GM10847 (cell line): ENCODE results near the gene LMAN1.

ENCODE experiments used
- POLR2A ChIP-seq: IDR thresholded peaks from 2 replicates; pipeline ENCODE4 v1.6.1; 2011; ENCODE audit not compliant: insufficient read length; ENCODE audit errors: extremely low read depth

Gene LMAN1

DNA sequence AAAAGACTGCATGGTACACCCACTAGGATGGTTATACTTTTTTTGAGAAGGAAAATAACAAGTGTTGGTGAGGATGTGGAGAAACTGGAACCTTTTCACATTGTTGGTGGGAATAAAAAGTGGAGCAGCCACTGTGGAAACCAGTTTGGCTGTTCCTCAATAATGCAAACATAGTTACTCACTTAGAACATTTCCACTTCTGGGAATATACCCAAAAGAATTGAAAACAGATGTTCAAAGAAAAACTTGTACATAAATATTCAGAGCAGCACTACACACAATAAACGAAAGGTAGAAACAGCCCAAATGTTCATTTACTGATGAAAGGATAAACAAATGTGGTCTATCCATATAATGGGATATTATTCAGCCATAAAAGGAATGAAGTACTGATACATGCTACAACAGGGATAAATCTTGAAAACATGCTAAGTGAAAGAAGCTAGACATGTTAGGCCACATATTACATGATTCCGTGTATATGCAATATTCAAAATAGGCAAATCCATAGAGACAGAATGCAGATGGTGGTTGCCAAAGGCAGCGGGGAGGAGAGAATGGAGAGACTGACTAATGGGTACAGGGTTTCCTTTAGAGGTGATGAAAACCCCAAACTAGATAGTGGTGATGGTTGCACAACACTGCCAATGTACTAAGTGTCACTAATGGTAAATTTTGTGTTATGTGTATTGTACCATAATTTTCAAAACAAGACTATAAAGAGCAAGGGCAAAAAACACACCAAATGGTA, 20.9 kb upstream of the LMAN1 start:
- no peak for TF ChIP-seq POLR2A

DNA sequence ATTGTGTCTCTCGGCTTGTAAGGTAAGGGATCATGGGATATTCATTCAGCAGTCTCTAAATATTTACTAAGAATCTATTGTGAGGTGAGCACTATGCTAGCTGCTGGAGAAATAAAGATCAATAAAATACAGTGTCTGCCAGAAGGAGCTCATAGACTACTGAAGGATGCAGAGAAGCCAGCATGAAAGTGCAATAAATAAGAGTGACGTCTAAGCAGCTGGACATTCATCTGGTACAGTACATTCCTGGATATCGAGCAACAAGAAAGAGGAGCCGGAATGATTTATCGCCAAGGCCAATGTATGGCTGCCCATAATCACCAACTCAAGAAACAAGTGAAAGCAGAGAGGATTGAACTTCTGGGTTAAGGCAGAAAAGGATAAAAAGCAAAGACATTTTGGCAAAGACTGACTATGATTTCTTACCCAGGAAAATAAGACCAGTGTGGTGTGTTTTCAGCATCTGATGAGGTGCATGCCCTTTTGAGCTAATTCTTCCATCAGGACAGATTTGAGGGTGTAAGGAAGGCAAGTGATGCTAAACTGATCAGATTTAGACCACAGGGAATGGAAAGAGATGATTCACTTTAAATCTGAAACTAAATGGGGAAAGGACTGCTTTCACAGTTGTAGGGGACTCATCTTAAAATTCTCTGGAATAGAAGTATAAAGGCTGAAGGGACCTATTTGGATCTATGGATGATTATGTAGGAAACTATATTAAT, 18.7 kb upstream of the LMAN1 start:
- TF ChIP-seq POLR2A, result no peak

DNA sequence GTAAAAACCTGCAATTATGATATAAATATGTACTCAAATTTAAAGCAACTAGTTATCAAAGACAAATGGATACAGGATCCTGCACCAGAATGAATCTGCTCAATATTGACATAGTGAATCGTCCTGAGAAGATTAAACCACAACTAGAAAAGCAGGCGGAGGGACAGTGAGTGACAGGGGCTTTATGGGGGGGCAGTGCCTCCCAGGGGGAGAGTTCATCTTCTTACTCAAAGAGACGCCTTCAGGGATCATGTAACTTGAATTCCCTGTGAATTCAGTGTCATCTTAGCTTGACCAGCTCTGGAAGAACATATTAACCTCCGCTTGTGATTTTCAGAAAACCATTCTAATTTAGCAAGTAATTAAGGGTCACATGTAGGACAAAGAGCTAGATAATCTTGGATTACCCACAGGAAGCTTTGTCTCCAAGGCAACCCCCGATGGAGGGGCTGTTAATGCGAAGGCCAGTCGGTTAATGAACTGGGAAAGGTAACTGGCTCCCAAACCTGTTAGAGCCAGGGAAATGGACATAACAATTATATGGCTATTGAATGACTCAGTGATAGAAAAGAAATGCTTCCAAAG, 17.4 kb upstream of the LMAN1 start:
- TF ChIP-seq POLR2A, result no peak

DNA sequence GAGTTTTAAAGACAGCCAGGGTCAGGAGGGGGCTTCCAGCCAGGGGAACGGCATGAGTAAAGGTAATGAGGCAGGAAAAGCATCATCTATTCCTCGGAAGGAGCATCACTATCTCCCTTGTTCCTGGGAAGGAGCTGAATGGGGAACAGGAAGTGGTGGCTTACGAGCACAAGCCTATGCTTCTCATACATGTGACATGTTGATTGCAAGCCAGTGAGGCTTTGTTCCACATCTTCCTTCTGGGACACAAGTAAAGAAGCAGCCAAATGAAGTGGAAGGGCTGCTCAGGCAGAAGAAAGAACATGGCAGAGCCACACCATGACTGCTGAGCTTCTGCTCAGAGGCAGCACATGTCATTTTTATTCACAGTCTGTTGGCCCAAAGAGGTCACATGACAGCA, 15.1 kb upstream of the LMAN1 start:
- no peak for TF ChIP-seq POLR2A

DNA sequence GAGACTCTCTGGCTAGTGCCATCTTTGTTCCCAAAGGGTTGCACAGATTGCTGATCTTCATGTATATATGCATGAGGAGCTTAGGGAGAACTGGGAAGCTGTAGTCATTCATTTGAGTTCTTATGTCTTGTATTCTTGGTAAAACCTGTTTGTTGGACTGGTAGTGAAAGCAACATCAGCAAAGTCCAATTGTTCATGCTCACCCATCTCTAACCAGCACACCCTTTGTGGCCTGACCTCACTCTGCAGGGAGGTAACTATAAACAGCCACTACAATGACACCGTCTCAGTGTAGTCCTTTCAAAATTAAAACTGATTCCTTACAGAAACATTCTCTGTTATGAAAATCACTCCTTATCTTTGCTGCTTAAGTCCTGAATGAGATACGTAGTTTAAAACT, 13.9 kb upstream of the LMAN1 start:
- TF ChIP-seq POLR2A, result no peak

DNA sequence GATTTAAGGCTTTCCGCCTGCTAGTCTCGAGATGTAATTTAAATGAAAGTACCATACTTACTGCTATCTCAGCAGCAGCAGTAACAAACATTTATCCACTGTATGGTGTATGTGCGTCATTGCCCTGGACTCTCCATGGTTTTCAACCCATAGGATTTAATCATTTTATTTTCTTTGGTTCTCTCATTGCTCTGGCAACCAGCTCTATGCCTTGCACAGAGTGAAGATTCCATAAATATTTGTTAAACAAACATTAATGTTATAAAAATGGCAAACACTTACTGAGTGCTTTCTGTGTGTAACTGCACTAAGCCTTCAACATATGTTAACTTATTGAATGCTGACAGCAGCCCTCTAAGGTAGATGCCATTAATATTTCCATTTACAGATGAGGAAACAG, 1.3 kb upstream of the LMAN1 start:
- TF ChIP-seq POLR2A, result no peak

DNA sequence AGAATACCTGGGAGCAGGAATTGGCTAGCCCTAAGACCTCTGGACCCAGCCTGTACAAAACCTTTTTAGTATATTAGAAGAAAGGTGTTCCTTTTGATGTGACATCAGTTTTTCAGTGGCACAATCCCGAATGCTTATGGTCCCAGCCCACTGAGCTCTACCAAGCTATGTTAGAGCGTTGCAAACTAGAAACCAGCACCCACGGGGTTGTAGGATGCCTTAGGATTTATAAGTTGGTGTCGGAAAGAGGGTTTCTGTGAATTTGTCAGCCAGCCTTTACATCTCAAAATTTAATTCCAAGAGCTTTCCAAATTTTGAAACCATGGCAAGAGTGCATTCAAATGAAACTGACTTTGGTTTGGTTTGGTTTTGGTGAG, 499 bp upstream of the LMAN1 start:
- no peak for TF ChIP-seq POLR2A

DNA sequence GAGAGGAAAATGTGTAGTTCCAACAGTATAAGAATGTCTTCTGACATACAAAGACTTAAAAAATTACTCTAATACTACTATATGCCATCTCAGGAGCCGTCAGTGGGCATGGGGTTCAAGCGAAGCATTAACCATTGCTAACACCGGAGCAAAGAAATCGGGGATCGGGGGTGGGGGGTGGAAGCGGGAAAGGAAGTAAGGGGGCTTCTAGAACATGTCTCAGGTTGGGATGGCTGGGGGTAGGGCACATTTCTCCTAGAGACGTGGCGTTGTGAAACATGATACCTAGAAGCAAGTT, 702 bp downstream of the LMAN1 start:
- no peak for TF ChIP-seq POLR2A

DNA sequence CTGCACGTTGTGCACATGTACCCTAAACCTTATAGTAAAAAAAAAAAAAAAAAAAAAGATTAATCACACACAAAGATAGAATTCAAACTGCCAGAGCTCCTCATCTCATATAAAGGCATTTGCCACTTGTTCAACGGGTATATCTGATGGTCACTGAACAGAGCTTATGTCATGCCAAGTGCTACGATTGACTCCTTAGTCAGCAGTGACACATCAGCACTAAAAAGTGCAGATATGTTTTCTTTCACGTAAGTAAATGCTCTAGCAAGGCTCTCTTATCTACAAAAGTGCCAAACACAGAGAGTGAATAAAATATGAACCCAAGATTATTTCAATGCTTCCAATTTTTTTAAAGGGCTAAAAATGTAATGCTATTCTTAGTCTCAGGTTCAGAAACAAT, 1.1 kb downstream of the LMAN1 start:
- TF ChIP-seq POLR2A, result no peak

DNA sequence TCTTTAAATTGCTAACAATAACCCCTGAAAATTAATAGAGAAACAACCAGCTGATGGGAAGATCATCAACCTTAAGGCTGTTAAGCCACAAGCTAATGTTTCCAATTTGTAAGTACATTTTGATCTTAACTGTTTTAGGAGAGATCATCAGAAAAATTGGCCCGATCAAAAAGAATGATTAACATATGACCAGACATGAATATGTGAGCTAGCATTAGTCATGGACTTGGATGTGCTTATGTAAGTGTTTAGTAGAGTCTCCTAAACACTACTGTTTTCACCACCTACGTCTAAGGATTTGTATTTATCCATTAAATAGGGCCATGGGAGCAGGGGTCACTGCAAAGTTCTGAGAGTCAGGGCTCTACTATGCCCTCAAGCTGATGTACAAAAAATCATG, 4.3 kb downstream of the LMAN1 start:
- TF ChIP-seq POLR2A, result no peak

DNA sequence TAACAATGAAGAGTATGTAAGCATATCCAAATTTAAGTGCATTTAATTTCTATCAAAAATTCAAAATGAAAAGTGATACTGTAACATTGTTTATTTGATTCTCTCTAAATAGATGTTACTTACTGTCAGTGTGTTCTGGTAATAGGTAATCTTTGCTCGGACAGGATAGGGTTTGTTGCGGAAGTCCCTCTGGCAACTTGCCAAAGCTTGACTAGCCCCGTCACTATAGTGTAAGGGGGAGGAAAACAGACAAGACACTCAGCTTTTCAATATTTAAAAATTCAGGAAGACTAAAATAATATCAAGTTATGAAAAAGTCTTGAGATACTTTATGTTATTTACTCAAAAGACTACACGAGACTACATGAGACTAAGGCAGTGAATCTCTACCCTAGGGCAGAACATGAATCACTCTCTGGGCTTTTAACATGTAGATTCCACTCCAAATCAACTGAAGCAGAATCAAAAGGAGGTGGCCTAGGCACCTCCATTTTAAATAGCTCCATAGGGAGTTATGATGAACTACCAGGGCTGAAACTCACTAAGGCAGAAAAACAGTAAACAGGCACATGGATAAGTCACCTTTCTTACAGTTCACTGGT, 5.9 kb downstream of the LMAN1 start:
- no peak for TF ChIP-seq POLR2A

DNA sequence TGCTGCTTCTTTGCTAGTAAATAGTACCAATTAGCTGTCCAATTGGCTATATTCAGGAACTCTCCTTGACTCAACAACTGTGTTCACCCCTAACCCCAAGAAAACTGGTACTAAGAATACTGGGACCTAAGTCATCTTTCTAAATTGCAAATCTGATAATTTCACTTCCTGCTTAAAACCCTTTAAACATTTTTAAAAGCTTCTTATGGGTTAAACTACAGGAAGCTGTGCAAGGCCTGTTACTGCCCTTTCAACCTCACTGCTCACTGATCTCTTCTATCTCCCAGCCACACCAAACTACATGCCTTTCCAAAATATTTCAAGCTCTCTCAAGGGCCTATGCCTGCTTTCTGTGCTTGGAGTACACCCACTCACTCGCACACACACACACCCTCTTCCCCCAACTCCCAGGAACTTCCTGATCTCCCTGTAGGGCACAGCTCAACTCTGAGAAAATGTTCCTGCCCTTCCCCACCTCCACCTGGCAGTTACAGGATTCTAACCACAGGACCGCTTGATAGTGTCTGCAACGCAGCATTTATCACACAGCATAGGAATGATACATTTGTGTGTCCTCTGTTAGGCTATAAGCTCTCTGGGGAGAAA, 6.7 kb downstream of the LMAN1 start:
- no peak for TF ChIP-seq POLR2A

DNA sequence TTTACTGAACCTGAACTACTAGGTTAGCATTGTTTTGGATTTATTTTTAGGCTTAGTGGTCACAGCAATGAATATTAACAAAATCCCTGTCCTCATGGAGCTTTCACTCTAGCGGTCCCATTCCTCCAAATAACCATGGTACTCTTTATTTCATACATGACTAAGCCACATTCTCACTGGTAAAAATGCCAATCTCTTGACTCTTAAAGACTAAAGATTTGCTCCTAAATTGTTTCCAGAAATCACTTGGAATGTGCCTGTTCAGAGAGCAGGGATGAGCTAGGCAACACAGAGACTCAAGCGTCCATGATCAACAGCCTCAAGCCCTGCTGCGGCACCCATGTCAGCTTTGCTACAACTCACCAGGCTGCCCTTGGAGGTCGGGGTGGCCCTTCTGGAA, 13.5 kb downstream of the LMAN1 start:
- TF ChIP-seq POLR2A, result no peak

DNA sequence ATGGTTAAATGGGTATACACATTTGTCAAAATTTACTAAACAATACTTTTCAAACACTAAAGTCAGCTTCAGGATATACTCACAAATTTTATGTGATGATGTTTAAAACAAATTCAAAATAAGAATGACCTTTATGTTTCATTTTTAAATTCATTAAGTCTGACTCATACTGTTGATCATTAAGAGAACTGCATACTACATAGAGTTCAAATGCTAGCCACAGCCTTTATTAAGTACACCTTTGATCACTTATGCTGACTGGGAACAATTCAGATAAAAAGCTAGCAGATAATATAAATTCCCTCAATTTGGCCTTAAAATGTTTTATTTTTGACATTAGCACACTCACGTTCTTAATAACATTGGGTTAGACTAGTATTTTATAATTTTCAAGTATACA, 14.1 kb downstream of the LMAN1 start:
- no peak for TF ChIP-seq POLR2A

DNA sequence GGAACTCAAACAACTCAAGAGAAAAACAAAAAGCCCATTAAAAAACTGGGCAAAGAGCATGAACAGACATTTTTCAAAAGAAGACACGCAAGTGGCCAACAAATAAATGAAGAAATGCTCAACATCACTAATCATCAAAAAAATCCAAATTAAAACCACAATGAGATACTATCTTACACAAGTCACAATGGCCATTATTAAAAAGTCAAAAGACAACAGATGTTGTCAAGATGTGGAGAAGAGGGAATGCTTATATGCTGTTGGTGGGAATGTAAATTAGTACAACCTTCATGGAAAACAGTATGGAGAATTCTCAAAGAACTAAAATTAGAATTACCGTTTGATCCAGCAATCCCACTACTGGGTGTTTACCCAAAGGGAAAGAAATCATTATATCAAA, 15.1 kb downstream of the LMAN1 start:
- no peak for TF ChIP-seq POLR2A

DNA sequence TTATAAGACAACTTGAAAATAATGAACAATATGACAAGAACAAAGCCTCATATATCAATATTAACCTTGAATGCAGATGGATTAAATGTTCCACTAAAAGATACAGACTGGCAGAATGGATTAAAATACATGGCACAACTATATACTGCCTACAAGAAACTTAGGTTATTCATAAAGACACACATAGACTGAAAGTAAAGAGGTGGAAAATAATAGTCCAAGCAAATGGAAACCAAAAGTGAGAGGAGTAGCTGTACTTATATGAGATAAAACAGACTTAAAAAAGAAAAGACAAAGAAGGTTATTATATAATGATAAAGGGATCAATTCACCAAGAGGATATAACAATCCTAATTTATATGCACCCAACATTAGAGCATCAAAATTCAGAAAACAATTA, 18.2 kb downstream of the LMAN1 start:
- no peak for TF ChIP-seq POLR2A
